GM12865 (cell line): ENCODE data around the gene MARF1.
"Not testable (repeated sequence)": the region's sequence is repeated elsewhere in the genome, so short reads cannot be mapped to it uniquely, and the experiment has no call there.

Experiments
- DNase-seq: peaks from one replicate; pipeline ENCODE4 v3.0.0; 2010; ENCODE audit warnings: low read depth
- H3K4me3 ChIP-seq: 2 replicates; pipeline ENCODE4 v1.5.1; 2011; ENCODE audit warnings: mild to moderate bottlenecking, low read depth, low read length, control low read depth
- CTCF ChIP-seq: IDR thresholded peaks from 2 replicates; pipeline ENCODE4 v1.5.1; 2011; ENCODE audit warnings: low read length, control low read depth, low read depth, inconsistent platforms; ENCODE audit not compliant: insufficient read depth; ENCODE audit errors: missing control alignments

MARF1 gene

GRCh38 chr16:15576960-15577958, 65.7 kb downstream of the MARF1 start:
- TF ChIP-seq CTCF: no peak
- no peak overlapping the region for H3K4me3 ChIP-seq
- DNase-seq: no peak

GRCh38 chr16:15575293-15576049, 67.5 kb downstream of the MARF1 start:
- DNase-seq: no peak
- H3K4me3 ChIP-seq: no peak overlapping the region
- TF ChIP-seq CTCF: no peak

DNA sequence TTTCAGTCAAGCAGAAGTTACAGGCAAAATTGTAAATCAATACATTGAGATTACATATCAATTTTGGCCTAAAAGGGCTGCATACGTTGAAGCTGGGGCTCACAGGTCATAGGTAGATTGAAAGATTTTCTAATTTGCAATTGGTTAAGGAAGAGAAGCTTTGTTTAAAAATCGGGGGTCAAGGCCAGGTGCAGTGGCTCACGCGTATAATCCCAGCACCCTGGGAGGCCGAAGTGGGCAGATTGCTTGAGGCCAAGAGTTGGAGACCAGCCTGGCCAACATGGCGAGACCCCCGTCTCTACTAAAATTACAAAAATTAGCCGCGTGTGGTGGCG, 68.4 kb downstream of the MARF1 start:
- no peak for TF ChIP-seq CTCF
- DNase-seq: no peak
- no peak overlapping the region for H3K4me3 ChIP-seq

GRCh38 chr16:15573896-15574613, 68.9 kb downstream of the MARF1 start:
- not testable (repeated sequence) for DNase-seq, H3K4me3 ChIP-seq

- TF ChIP-seq CTCF: no peak
- no peak for DNase-seq
- no peak overlapping the region for H3K4me3 ChIP-seq
Measured at GRCh38 chr16:15573274-15573895, 69.6 kb downstream of the MARF1 start.

DNA sequence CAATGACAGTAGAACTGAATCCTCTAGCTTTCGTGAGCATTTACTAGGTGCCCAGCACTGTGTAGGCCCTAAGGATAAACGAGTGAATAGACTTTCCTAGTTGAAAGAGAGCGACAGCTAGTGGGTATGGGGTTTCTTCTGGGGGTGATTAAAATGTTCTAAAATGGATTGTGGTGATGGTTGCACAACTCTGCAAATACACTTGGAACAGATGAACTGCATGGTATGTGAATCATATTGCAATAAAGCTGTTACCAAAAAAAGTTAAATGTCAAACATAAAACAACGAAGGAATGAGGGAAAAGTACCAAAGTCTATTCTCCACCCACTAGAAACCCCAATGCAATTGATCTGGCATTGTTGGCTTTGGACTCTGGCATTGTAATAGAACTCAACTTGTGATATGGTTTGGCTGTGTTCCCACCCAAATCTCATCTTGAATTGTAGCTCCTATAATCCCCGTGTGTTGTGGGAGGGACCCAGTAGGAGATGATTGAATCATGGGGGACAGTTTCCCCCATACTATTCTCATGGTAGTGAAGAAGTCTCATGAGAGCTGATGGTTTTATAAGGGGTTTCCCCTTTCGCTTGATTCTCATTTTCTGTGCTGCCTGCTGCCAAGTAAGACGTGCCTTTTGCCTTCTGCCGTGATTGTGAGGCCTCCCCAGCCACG, 70.5 kb downstream of the MARF1 start:
- no peak for TF ChIP-seq CTCF
- no peak for DNase-seq
- no peak overlapping the region for H3K4me3 ChIP-seq

GRCh38 chr16:15571557-15571956, 71.4 kb downstream of the MARF1 start:
- TF ChIP-seq CTCF: no peak
- no peak overlapping the region for H3K4me3 ChIP-seq
- DNase-seq: no peak

DNA sequence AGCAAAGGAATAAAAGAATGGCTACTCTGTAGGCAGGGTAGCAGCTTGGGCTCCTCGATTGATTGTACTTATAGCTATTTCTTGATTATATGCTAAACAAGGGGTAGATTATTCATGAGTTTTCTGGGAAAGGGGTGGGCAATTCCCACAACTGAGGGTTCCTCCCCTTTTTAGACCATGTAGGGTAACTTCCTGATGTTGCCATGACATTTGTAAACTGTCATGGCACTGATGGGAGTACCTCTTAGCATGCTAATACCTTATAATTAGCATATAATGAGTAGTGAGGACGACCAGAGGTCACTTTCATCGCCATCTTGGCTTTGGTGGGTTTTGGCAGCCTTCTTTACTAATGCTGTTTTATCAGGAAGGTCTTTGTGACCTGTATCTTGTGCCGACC, 72.3 kb downstream of the MARF1 start:
- not testable (repeated sequence) for H3K4me3 ChIP-seq, DNase-seq
